GM21723 (cell line): ENCODE results near the gene NNMT.
"Not testable (repeated sequence)": the region's sequence is repeated elsewhere in the genome, so short reads cannot be mapped to it uniquely, and the experiment has no call there.

Source experiments
- ATAC-seq: cut with Tn5 transposase; IDR thresholded peaks from one replicate; pipeline ENCODE4 v1.9.1; 2021; ENCODE audit warnings: mild to moderate bottlenecking, moderate library complexity; ENCODE audit not compliant: unreplicated experiment

The NNMT gene

GRCh38 chr11:114307524-114308203, 11.5 kb downstream of the NNMT start:
- no peak for ATAC-seq

- no peak for ATAC-seq
Measured at GRCh38 chr11:114308689-114309089, 12.5 kb downstream of the NNMT start.

- no peak for ATAC-seq
Measured at GRCh38 chr11:114309517-114309916, 13.3 kb downstream of the NNMT start.

- no peak for ATAC-seq
Measured at GRCh38 chr11:114310095-114310494, 13.9 kb downstream of the NNMT start.

- ATAC-seq: no peak
Measured at GRCh38 chr11:114311946-114312345, 15.7 kb downstream of the NNMT start.

GRCh38 chr11:114314096-114314495, 17.9 kb downstream of the NNMT start:
- ATAC-seq: no peak

GRCh38 chr11:114315749-114316368, 19.7 kb downstream of the NNMT start:
- no peak for ATAC-seq

- no peak for ATAC-seq
Measured at GRCh38 chr11:114316980-114317786, 21.0 kb downstream of the NNMT start.

GRCh38 chr11:114317787-114318137, 21.6 kb downstream of the NNMT start:
- ATAC-seq: no peak

GRCh38 chr11:114318361-114318760, 22.2 kb downstream of the NNMT start:
- no peak for ATAC-seq

GRCh38 chr11:114319716-114320328, 23.6 kb downstream of the NNMT start:
- ATAC-seq: no peak

- ATAC-seq: no peak
Measured at GRCh38 chr11:114321621-114322257, 25.5 kb downstream of the NNMT start.

- ATAC-seq: no peak
Measured at GRCh38 chr11:114322934-114323333, 26.7 kb downstream of the NNMT start.

- ATAC-seq: no peak
Measured at GRCh38 chr11:114326151-114326550, 30.0 kb downstream of the NNMT start.

GRCh38 chr11:114326776-114327175, 30.6 kb downstream of the NNMT start:
- no peak for ATAC-seq

GRCh38 chr11:114330373-114330772, 34.2 kb downstream of the NNMT start:
- no peak for ATAC-seq

GRCh38 chr11:114340311-114341131, 44.3 kb downstream of the NNMT start:
- no peak for ATAC-seq

GRCh38 chr11:114341667-114342066, 45.5 kb downstream of the NNMT start:
- ATAC-seq: not testable (repeated sequence)

GRCh38 chr11:114342476-114342875, 46.3 kb downstream of the NNMT start:
- ATAC-seq: no peak

GRCh38 chr11:114343020-114343419, 46.8 kb downstream of the NNMT start:
- ATAC-seq: no peak
